ENCODE measurements around the gene APEH.

GRCh38 chr3:49669352-49669751 lies 4.8 kb upstream of the APEH start:
- no peak for TF ChIP-seq CTCF (IDR thresholded peaks at IDR 0.05)
- no peak for TF ChIP-seq POLR2AphosphoS5 (IDR thresholded peaks at IDR 0.05)
- no peak for TF ChIP-seq POLR2A (IDR thresholded peaks at IDR 0.05)

Measured in upper lobe of left lung (tissue), 4 donors.